K562 (cell line): ENCODE results near the gene NUP214. TPM values are rescaled to one million over a fixed set of nuclear protein-coding genes. Genes with fewer than 3 reads are reported as not detected.

Source experiments
- ATAC-seq: fragments of 200-7000 bp; cut with Tn5 transposase; 3 replicates; pipeline ENCODE4 v1.9.1; 2020; ENCODE audit warnings: moderate library complexity
- BruUV-seq: library from RNA; stranded (reverse); fragments of 400-500 nt; replicated peaks from 2 replicates; lab custom pipeline; 2021; lab: Mats Ljungman, UMichigan
- CTCF ChIA-PET: fragments of 300-600 bp; formaldehyde crosslinking; extraction: SDS; loops from one replicate; lab custom pipeline; 2021; ENCODE audit warnings: low intra/inter-chr PET ratio; lab: Yijun Ruan, JAX
- POLR2A ChIA-PET: fragments of 300-600, 350-650 bp; sonication (Branson Sonifier 250); formaldehyde crosslinking; extraction: SDS; loops from one replicate; lab custom pipeline; 2021; ENCODE audit warnings: antibody characterized with exemption, inconsistent platforms; lab: Yijun Ruan, JAX
- DNase-seq, 4 experiments: peaks; one replicate each; pipeline versions ENCODE4 v3.0.0 to v3.0.0-alpha.2; 2011 to 2018; ENCODE audit warnings: low spot score in 3 of 4, mixed read lengths in 3 of 4; ENCODE audit errors: extremely low read depth in 1 of 4
- FAIRE-seq: peaks from 2 replicates; lab custom pipeline; 2011; peaks lifted over from hg19 to GRCh38; lab: Jason Lieb, UNC
- H2AFZ ChIP-seq: 2 replicates; pipeline ENCODE4 v1.6.0; 2011; ENCODE audit warnings: low read depth, low read length, control low read depth, inconsistent platforms
- H3K27ac ChIP-seq: fragments of 200-600 bp; 3 replicates; pipeline ENCODE4 v1.8.0; 2011; ENCODE audit warnings: low read depth, mild to moderate bottlenecking, control low read depth, inconsistent platforms, low read length, moderate library complexity, mixed read lengths; ENCODE audit errors: extremely low read depth
- H3K27me3 ChIP-seq, 2 experiments: fragments of 300-600 bp in 1 of 2; 2 replicates in 1 of 2; 3 replicates in 1 of 2; pipeline versions ENCODE4 v1.6.0 to v1.8.0; 2011; ENCODE audit warnings: inconsistent platforms in 2 of 2, low read length in 2 of 2, mild to moderate bottlenecking in 1 of 2, mixed read lengths in 1 of 2, moderate library complexity in 1 of 2; ENCODE audit not compliant: control insufficient read depth in 2 of 2, insufficient read depth in 2 of 2
- H3K36me3 ChIP-seq: fragments of 300-600 bp; 3 replicates; pipeline ENCODE4 v1.8.0; 2011; ENCODE audit warnings: mild to moderate bottlenecking, low read length, inconsistent platforms; ENCODE audit not compliant: control insufficient read depth, insufficient read depth
- H3K4me1 ChIP-seq, 2 experiments: fragments of 200-600 bp in 1 of 2; replicated peaks in 1 of 2; 2 replicates in 1 of 2; 3 replicates in 1 of 2; pipeline versions ENCODE4 v1.5.1 to v1.8.0; 2011; ENCODE audit warnings: inconsistent platforms in 2 of 2, low read length in 2 of 2, mild to moderate bottlenecking in 1 of 2, mixed read lengths in 1 of 2, moderate library complexity in 1 of 2; ENCODE audit not compliant: control insufficient read depth in 2 of 2, insufficient read depth in 2 of 2
- H3K4me2 ChIP-seq: 2 replicates; pipeline ENCODE4 v1.6.1; 2011; ENCODE audit warnings: low read length, control low read depth, inconsistent platforms, mixed read lengths; ENCODE audit not compliant: insufficient read depth
- H3K4me3 ChIP-seq: fragments of 200-600 bp; sonication (generic), shearing (Covaris generic); 2 replicates; pipeline ENCODE4 v1.5.1; 2016; ENCODE audit warnings: control low read depth, inconsistent platforms
- H3K79me2 ChIP-seq: fragments of 200-600 bp; 3 replicates; pipeline ENCODE4 v1.8.0; 2011; ENCODE audit warnings: low read length, inconsistent platforms; ENCODE audit not compliant: control insufficient read depth, insufficient read depth
- H3K9ac ChIP-seq, 2 experiments: 2 replicates each; pipeline versions ENCODE4 v1.6.0 to v1.6.1; 2011; ENCODE audit warnings: low read depth in 2 of 2, low read length in 2 of 2, control low read depth in 1 of 2, inconsistent platforms in 1 of 2, mild to moderate bottlenecking in 1 of 2, mixed read lengths in 1 of 2; ENCODE audit not compliant: insufficient read depth in 1 of 2
- H3K9me1 ChIP-seq: one replicate; pipeline ENCODE4 v1.6.0; 2011; ENCODE audit warnings: inconsistent platforms, mild to moderate bottlenecking, low read length, moderate library complexity; ENCODE audit not compliant: control insufficient read depth, insufficient read depth
- H3K9me3 ChIP-seq: replicated peaks from 2 replicates; pipeline ENCODE4 v1.5.1; 2011; ENCODE audit warnings: low read depth, low read length, inconsistent platforms; ENCODE audit not compliant: control insufficient read depth, insufficient read depth
- H4K20me1 ChIP-seq: replicated peaks from 2 replicates; pipeline ENCODE4 v1.6.1; 2011; ENCODE audit warnings: low read length, inconsistent platforms, mixed read lengths; ENCODE audit not compliant: control insufficient read depth, insufficient read depth
- AFF4 ChIP-seq: sonication (generic); formaldehyde crosslinking; IDR thresholded peaks from 2 replicates; pipeline ENCODE4 v1.8.0; 2023; ENCODE audit warnings: mild to moderate bottlenecking, missing genetic modification reagents
- ARID1B ChIP-seq: fragments of 450-650 bp; IDR thresholded peaks from 2 replicates; pipeline ENCODE4 v1.6.1; 2016; ENCODE audit warnings: antibody characterized with exemption, mild to moderate bottlenecking, inconsistent platforms
- E2F1 ChIP-seq: sonication (generic); formaldehyde crosslinking; IDR thresholded peaks from 2 replicates; pipeline ENCODE4 v1.8.1; 2023; ENCODE audit warnings: mild to moderate bottlenecking, missing genetic modification reagents, moderate library complexity
- GTF3C2 ChIP-seq: IDR thresholded peaks from 3 replicates; pipeline ENCODE4 v1.6.1; 2011; ENCODE audit warnings: borderline replicate concordance, mild to moderate bottlenecking, moderate library complexity; ENCODE audit not compliant: insufficient read length; ENCODE audit errors: extremely low read depth
- MYBL2 ChIP-seq, 2 experiments: fragments of 450-650 bp in 1 of 2; sonication (generic) in 1 of 2; formaldehyde crosslinking in 1 of 2; IDR thresholded peaks; 2 replicates each; pipeline versions ENCODE4 v1.6.1 to v1.8.1; 2017 to 2022; ENCODE audit warnings: borderline replicate concordance in 1 of 2, inconsistent platforms in 1 of 2, low read depth in 1 of 2, mild to moderate bottlenecking in 1 of 2, missing genetic modification reagents in 1 of 2, moderate library complexity in 1 of 2
- PHF8 ChIP-seq: fragments of 200-600 bp; sonication (generic); IDR thresholded peaks from 2 replicates; pipeline ENCODE4 v1.6.1; 2012; ENCODE audit warnings: mixed run types, mild to moderate bottlenecking, inconsistent platforms, low read length, moderate library complexity, borderline replicate concordance
- STAT6 ChIP-seq: sonication (generic); formaldehyde crosslinking; IDR thresholded peaks from 2 replicates; pipeline ENCODE4 v1.8.1; 2023; ENCODE audit warnings: mild to moderate bottlenecking, missing genetic modification reagents
- WGBS: fragments of 100-300 bp; shearing (Covaris generic); methylation state at CpG from one replicate; pipeline ENCODE4 v1.1.6; 2016; ENCODE audit warnings: low coverage, mixed read lengths; ENCODE audit not compliant: insufficient coverage; ENCODE audit errors: missing lambda C conversion rate; 5-methylcytosine and 5-hydroxymethylcytosine counted together
- in situ Hi-C: fragments of 300-500 bp; cut with MboI; formaldehyde crosslinking; loops from 4 replicates; pipeline ENCODE4 v1.15.0; 2018; ENCODE audit warnings: inconsistent platforms, mixed read lengths
- intact Hi-C: fragments of 100-400 bp; cut with micrococcal nuclease; formaldehyde crosslinking; loops from 2 replicates; pipeline ENCODE4 v1.14.2; 2022
- polyA plus RNA-seq, 8 experiments: library from polyadenylated mRNA; depleted of rRNA in 4 of 8; stranded (reverse) in 5 of 8; unstranded in 3 of 8; fragments of >200 nt; fragmentation: Nextera tagmentation in 2 of 8; fragmentation: Illumina TruSeq in 1 of 8; extraction: Ambion mirVana in 2 of 8; extraction: Trizol in 1 of 8; gene quantifications; 2 replicates each; pipeline versions ENCODE4 v1.2.1 to v1.2.3, GENCODE V29; 2011 to 2014; ENCODE audit warnings: inconsistent platforms in 1 of 8, missing spikeins in 1 of 8
- total RNA-seq, 7 experiments: library from RNA; depleted of rRNA in 6 of 7; stranded (reverse); fragments of >200 nt in 6 of 7; fragmentation: Illumina TruSeq in 2 of 7; extraction: Trizol in 2 of 7; gene quantifications; 2 replicates each; pipeline versions ENCODE4 v1.2.1 to v1.2.3, GENCODE V29; 2011 to 2021; ENCODE audit warnings: low replicate concordance in 1 of 7

Gene NUP214
- total and polyA plus RNA-seq, 9 of the 15 experiments (the other 6 are each of a cell fraction or from before 2014, with no cell fraction given), result 56.9 to 332 (median 97.1) TPM

- in situ Hi-C loops, result no loop called here
- no peak for FAIRE-seq
- TF ChIP-seq E2F1 (peak; percentile 68), STAT6 (peak; percentile 91), ARID1B (no peak), GTF3C2 (no peak), PHF8 (no peak), AFF4 (no peak), MYBL2 (IDR thresholded peaks at IDR 0.05; ENCODE audit: low read depth) (no peak), MYBL2 (CRISPR knock-in tag; IDR thresholded peaks at IDR 0.05; ENCODE audit: borderline replicate concordance) (no peak)
These were observed 16.8 kb downstream of the NUP214 start for GRCh38 chr9:131142160-131142559.

More at GRCh38 chr9:131142160-131142559, 16.8 kb downstream of the NUP214 start:
- H3K4me2 ChIP-seq, result no peak overlapping the region
- no peaks in the 10 kb centered on the region for H3K9me3 ChIP-seq
- ATAC-seq, result peak; percentile 5
- H3K9me1 ChIP-seq, result peaks cover 14% of the 10 kb centered on the region
- peaks cover 0 to 6% of the 10 kb centered on the region in 2 experiments; a peak in 2 of 5 replicates for H3K4me1 ChIP-seq
- H3K9ac ChIP-seq, result no peak overlapping the region
- H2AFZ ChIP-seq, result no peak overlapping the region
- 94% methylated on average over 3 of the region's 3 CpGs for WGBS
- CTCF ChIA-PET, result no interaction called here
- POLR2A ChIA-PET, result interaction anchor here (1.1 to 22.5 kb wide), 9 partner anchors 12 to 89 kb away, joined by 3 to 583 read pairs (median 6); partner anchors contain the start of gene NUP214
- intact Hi-C loops, result no loop called here
- peaks cover 99% of the 10 kb centered on the region for H3K36me3 ChIP-seq
- H3K79me2 ChIP-seq, result no peaks in the 10 kb centered on the region
- H3K4me3 ChIP-seq, result no peak overlapping the region
- H3K27ac ChIP-seq, result no peak overlapping the region
- BruUV-seq, result no TSS peak
- peaks cover 23% of the 10 kb centered on the region for H4K20me1 ChIP-seq
- peak in 1 of 4 experiments; percentile 69 for DNase-seq
- no peaks in the 10 kb centered on the region for H3K27me3 ChIP-seq
